ENCODE measurements around the gene SAMD7.

DNA sequence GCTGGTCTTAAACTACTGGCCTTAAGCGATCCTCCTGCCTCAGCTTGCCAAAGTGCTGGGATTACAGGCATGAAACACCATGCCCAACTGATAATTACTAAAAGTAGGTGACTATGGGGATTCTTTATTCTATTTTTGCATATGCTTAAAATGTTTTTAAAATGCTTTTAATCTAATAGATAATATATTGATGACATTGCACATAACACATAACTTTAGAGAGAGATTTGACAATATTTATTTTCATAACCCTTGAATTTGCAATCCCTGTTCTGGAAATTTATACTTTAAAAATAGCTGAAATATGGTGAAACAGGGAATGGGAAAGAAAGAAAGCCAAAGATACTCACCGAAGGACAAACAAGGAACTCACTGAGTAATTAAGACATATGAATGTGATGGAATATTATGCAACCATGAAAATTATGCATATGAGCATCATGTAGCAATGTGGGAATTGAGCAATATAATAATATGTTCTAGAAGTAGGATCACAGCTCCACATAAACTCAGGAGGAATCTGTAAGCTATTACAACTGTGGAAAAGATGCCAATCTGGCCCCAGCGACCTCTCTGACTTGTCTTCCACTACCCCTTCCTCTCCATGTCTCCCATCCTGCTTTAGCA, 43.7 kb upstream of the SAMD7 start:
- TF ChIP-seq GATA2 (IDR thresholded peaks at IDR 0.05; ENCODE audit: low read depth, low read length) (no peak), GATA3 (IDR thresholded peaks at IDR 0.05; ENCODE audit: low read depth, low read length) (no peak)

Data from SH-SY5Y (cell line).